ENCODE measurements around the gene GZMA. TPM values are rescaled to one million over a fixed set of nuclear protein-coding genes. Genes with fewer than 3 reads are reported as not detected.

Gene GZMA
- total and polyA plus RNA-seq, 2 donors (not counting 1 experiment from before 2014, with no cell fraction given): 1.0 TPM; not detected in 1

DNA sequence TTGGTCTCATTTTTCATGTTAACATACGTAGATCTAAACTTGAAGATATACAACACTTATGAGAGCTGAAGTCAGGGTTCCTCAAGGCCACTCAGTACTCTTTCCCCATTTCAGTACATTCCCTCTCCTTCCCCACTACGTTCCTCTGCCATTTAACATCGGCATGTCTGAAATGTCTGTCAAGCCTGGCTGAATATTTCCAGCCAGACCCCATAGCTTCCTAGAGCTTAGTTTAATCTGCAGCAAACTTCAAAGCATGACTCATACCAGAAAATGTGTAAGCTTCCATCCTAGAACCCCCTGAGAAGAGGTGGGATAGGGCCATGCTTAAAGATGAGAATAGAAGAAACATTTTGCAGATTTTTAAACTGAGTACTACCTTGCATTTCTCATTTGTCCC is 6.2 kb downstream of the GZMA start:
- no peaks in the 10 kb centered on the region for H3K9me3 Mint-ChIP-seq (ENCODE audit: insufficient read depth)
- H3K36me3 ChIP-seq (replicated peaks in 1 of 2; ENCODE audit: control extremely low read depth in 1 of 2, control insufficient read depth in 1 of 2, extremely low read depth in 1 of 2, insufficient read depth in 2 of 2, low read length in 1 of 2): no peaks in the 10 kb centered on the region
- H3K79me2 ChIP-seq (ENCODE audit: control insufficient read depth, insufficient read depth, low read length): no peaks in the 10 kb centered on the region
- TF ChIP-seq EZH2 (IDR thresholded peaks at IDR 0.05; ENCODE audit: borderline replicate concordance, insufficient read depth, low read depth, low read length, poor library complexity, severe bottlenecking) (no peak), CTCF (IDR thresholded peaks at IDR 0.05) (no peak)
- H3K27me3 ChIP-seq (replicated peaks in 1 of 4; ENCODE audit: control extremely low read depth in 1 of 4, control insufficient read depth in 3 of 4, insufficient read depth in 4 of 4, low read length in 3 of 4): peaks cover 0 to 3% (median 1%) of the 10 kb centered on the region in 4 experiments
- 100% methylated on average over 2 of the region's 3 CpGs for WGBS (ENCODE audit: insufficient coverage)
- H2AFZ ChIP-seq (ENCODE audit: insufficient read depth, low read depth, low read length, poor library complexity, severe bottlenecking): no peak overlapping the region
- no peaks in the 10 kb centered on the region for H3K9me3 ChIP-seq (ENCODE audit: control extremely low read depth in 1 of 3, control insufficient read depth in 2 of 3, insufficient read depth in 1 of 3, low read length in 2 of 3)
- H3K4me2 ChIP-seq (replicated peaks; ENCODE audit: low read depth, low read length, poor library complexity, severe bottlenecking): no peak overlapping the region
- H3K27ac Mint-ChIP-seq: no peak overlapping the region
- H3K27ac ChIP-seq (ENCODE audit: low read length in 2 of 2): no peak overlapping the region
- ChIA-PET CTCF (no interaction called here), POLR2A (no interaction called here)
- intact Hi-C loops (cut with micrococcal nuclease): no loop called here
- DNase-seq: no peak
- no peaks in the 10 kb centered on the region for H4K20me1 ChIP-seq (ENCODE audit: control insufficient read depth, insufficient read depth, low read length, poor library complexity, severe bottlenecking)
- no peak overlapping the region for H3K4me3 Mint-ChIP-seq
- no peak overlapping the region for H3K9ac ChIP-seq (ENCODE audit: low read length)
- no peak for ATAC-seq (ENCODE audit: low read depth)
- H3K4me1 Mint-ChIP-seq: no peaks in the 10 kb centered on the region
- H3K27me3 Mint-ChIP-seq: peaks cover 14% of the 10 kb centered on the region
- no peaks in the 10 kb centered on the region for H3K4me1 ChIP-seq (ENCODE audit: control insufficient read depth in 2 of 2, insufficient read depth in 2 of 2, low read length in 2 of 2)
- no peak overlapping the region for H3K4me3 ChIP-seq (ENCODE audit: control extremely low read depth in 1 of 5, extremely low read depth in 1 of 5, insufficient read depth in 1 of 5, low read depth in 2 of 5, low read length in 4 of 5)

GRCh38 chr5:55110217-55110616 is 7.8 kb downstream of the GZMA start:
- TF ChIP-seq EZH2 (IDR thresholded peaks at IDR 0.05; ENCODE audit: borderline replicate concordance, insufficient read depth, low read depth, low read length, poor library complexity, severe bottlenecking) (no peak), CTCF (IDR thresholded peaks at IDR 0.05) (no peak)
- DNase-seq: no peak
- no peak overlapping the region for H3K4me2 ChIP-seq (replicated peaks; ENCODE audit: low read depth, low read length, poor library complexity, severe bottlenecking)
- no peaks in the 10 kb centered on the region for H3K79me2 ChIP-seq (ENCODE audit: control insufficient read depth, insufficient read depth, low read length)
- H3K4me1 Mint-ChIP-seq: no peaks in the 10 kb centered on the region
- peaks cover 0 to 3% (median 0%) of the 10 kb centered on the region in 4 experiments for H3K27me3 ChIP-seq (replicated peaks in 1 of 4; ENCODE audit: control extremely low read depth in 1 of 4, control insufficient read depth in 3 of 4, insufficient read depth in 4 of 4, low read length in 3 of 4)
- no peak overlapping the region for H3K4me3 ChIP-seq (ENCODE audit: control extremely low read depth in 1 of 5, extremely low read depth in 1 of 5, insufficient read depth in 1 of 5, low read depth in 2 of 5, low read length in 4 of 5)
- no peaks in the 10 kb centered on the region for H3K36me3 ChIP-seq (replicated peaks in 1 of 2; ENCODE audit: control extremely low read depth in 1 of 2, control insufficient read depth in 1 of 2, extremely low read depth in 1 of 2, insufficient read depth in 2 of 2, low read length in 1 of 2)
- no peaks in the 10 kb centered on the region for H4K20me1 ChIP-seq (ENCODE audit: control insufficient read depth, insufficient read depth, low read length, poor library complexity, severe bottlenecking)
- H3K9ac ChIP-seq (ENCODE audit: low read length): no peak overlapping the region
- WGBS (ENCODE audit: insufficient coverage): 92% methylated on average over 2 of the region's 2 CpGs
- intact Hi-C loops (cut with micrococcal nuclease): no loop called here
- no peak for ATAC-seq (ENCODE audit: low read depth)
- no peak overlapping the region for H3K4me3 Mint-ChIP-seq
- no peak overlapping the region for H3K27ac Mint-ChIP-seq
- peaks cover 10% of the 10 kb centered on the region for H3K27me3 Mint-ChIP-seq
- no peaks in the 10 kb centered on the region for H3K9me3 ChIP-seq (ENCODE audit: control extremely low read depth in 1 of 3, control insufficient read depth in 2 of 3, insufficient read depth in 1 of 3, low read length in 2 of 3)
- no peak overlapping the region for H3K27ac ChIP-seq (ENCODE audit: low read length in 2 of 2)
- H3K4me1 ChIP-seq (ENCODE audit: control insufficient read depth in 2 of 2, insufficient read depth in 2 of 2, low read length in 2 of 2): no peaks in the 10 kb centered on the region
- CTCF ChIA-PET: no interaction called here
- H2AFZ ChIP-seq (ENCODE audit: insufficient read depth, low read depth, low read length, poor library complexity, severe bottlenecking): no peak overlapping the region
- no peaks in the 10 kb centered on the region for H3K9me3 Mint-ChIP-seq (ENCODE audit: insufficient read depth)
- POLR2A ChIA-PET: no interaction called here
